Right lobe of liver (tissue), 4 donors: ENCODE data around the gene LPCAT2.

ENCODE experiments used
- POLR2A ChIP-seq: fragments of 450-650 bp; IDR thresholded peaks from one replicate; pipeline ENCODE4 v1.6.1; 2017; ENCODE audit warnings: antibody characterized with exemption, mild to moderate bottlenecking
- TF ChIP-seq, protein P1 (sequence below), 4 donors: fragments of 200-600 bp in 3 of 4; fragments of 450-650 bp in 1 of 4; IDR thresholded peaks; one replicate each; pipeline versions ENCODE4 v1.5.1 to v1.8.0; 2016 to 2022; ENCODE audit warnings: antibody characterized with exemption in 4 of 4, mild to moderate bottlenecking in 2 of 4
- donor health status: DM: no; HTN: no; CAD: no.
- donor health status: DM: no; HTN: no; CAD: no.
- donor health status: DM: no; HTN: yes; CAD: no.

DNA sequence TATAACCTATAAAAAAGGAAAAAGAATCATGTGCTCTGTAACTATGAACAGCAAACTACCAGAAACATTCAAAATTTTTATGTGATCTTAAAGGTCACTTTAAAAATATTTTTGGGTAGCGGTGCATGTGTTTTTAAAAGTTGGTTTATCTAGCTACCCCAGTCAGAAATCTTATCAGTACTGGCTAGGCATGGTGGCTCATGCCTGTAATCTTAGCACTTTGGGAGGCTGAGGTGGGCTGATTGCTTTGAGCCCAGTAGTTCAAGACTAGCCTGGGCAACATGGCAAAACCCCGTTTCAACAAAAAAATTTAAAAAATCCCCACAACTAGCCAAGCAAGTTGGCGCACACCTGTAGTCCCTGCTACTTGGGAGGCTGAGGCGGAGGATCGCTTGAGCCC is 61.3 kb downstream of the LPCAT2 start:
- TF ChIP-seq, protein P1, sequence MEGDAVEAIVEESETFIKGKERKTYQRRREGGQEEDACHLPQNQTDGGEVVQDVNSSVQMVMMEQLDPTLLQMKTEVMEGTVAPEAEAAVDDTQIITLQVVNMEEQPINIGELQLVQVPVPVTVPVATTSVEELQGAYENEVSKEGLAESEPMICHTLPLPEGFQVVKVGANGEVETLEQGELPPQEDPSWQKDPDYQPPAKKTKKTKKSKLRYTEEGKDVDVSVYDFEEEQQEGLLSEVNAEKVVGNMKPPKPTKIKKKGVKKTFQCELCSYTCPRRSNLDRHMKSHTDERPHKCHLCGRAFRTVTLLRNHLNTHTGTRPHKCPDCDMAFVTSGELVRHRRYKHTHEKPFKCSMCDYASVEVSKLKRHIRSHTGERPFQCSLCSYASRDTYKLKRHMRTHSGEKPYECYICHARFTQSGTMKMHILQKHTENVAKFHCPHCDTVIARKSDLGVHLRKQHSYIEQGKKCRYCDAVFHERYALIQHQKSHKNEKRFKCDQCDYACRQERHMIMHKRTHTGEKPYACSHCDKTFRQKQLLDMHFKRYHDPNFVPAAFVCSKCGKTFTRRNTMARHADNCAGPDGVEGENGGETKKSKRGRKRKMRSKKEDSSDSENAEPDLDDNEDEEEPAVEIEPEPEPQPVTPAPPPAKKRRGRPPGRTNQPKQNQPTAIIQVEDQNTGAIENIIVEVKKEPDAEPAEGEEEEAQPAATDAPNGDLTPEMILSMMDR (IDR thresholded peaks at IDR 0.05), result no peak
- no peak for TF ChIP-seq POLR2A
